GM12891 (cell line): ENCODE data around the gene UBA7.
A peak's percentile ranks its signal among the peaks of the same experiment; 100 is the strongest.

ENCODE experiments used
- DNase-seq: peaks from one replicate; pipeline ENCODE4 v3.0.0; 2011; ENCODE audit warnings: low spot score; ENCODE audit not compliant: insufficient read length
- FAIRE-seq: peaks from 2 replicates; lab custom pipeline; 2011; peaks lifted over from hg19 to GRCh38; lab: Jason Lieb, UNC
- PAX5 ChIP-seq: IDR thresholded peaks from 2 replicates; pipeline ENCODE4 v1.6.1; 2011; ENCODE audit warnings: low read length, moderate library complexity, mild to moderate bottlenecking; ENCODE audit not compliant: insufficient read depth, severe bottlenecking
- POLR2A ChIP-seq: IDR thresholded peaks from 2 replicates; pipeline ENCODE4 v1.6.1; 2011; ENCODE audit warnings: low read depth, low read length, control low read depth
- POLR2AphosphoS5 ChIP-seq: IDR thresholded peaks from 2 replicates; pipeline ENCODE4 v1.6.1; 2011; ENCODE audit warnings: low read depth, low read length, control low read depth
- POU2F2 ChIP-seq: IDR thresholded peaks from 2 replicates; pipeline ENCODE4 v1.6.1; 2011; ENCODE audit warnings: low read depth, mild to moderate bottlenecking, control low read depth, low read length, moderate library complexity
- SPI1 ChIP-seq: IDR thresholded peaks from 2 replicates; pipeline ENCODE4 v1.6.1; 2011; ENCODE audit warnings: low read depth, low read length, control low read depth
- TAF1 ChIP-seq: IDR thresholded peaks from 2 replicates; pipeline ENCODE4 v1.6.1; 2011; ENCODE audit warnings: low read depth, low read length, control low read depth

The UBA7 gene

GRCh38 chr3:49772703-49773102, 41.0 kb downstream of the UBA7 start:
- TF ChIP-seq TAF1, result no peak
- no peak for TF ChIP-seq POLR2AphosphoS5
- TF ChIP-seq POLR2A, result no peak
- no peak for TF ChIP-seq PAX5
- no peak for TF ChIP-seq SPI1
- no peak for TF ChIP-seq POU2F2
- no peak for FAIRE-seq

DNA sequence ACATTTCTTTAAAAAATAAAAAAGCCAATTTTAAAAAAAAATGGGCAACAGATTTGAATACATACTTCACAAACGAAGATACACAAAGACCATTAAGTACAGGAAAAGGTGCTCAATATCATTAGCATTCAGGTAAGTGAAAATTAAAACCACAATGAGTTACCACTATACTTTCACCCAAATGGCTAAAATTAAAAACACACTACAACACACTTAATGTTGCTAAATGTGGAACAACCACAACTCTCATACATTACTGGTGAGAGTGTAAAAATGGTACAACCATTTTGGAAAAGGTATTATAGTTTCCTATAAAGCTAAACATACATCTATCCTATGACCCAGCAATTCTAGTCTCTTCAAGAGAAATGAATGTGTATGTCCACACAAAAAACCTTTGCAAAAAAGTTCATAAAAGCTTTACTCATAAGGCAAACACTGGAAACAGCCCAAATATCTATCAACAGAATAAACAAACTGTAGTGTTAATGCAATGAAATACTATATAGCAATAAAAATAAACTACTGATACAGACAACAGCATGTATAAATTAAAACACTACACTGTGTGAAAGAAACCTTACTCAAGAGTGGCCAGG, 42.3 kb downstream of the UBA7 start:
- TF ChIP-seq SPI1, result no peak
- no peak for TF ChIP-seq POU2F2
- no peak for TF ChIP-seq PAX5
- no peak for TF ChIP-seq TAF1
- TF ChIP-seq POLR2A, result no peak
- no peak for TF ChIP-seq POLR2AphosphoS5
- FAIRE-seq, result peak; percentile 56
- DNase-seq, result no peak

More at GRCh38 chr3:49772703-49773102, 41.0 kb downstream of the UBA7 start:
- no peak for DNase-seq

GRCh38 chr3:49769926-49770325, 43.8 kb downstream of the UBA7 start:
- FAIRE-seq (no peak), DNase-seq (no peak)
- no peak for TF ChIP-seq PAX5
- no peak for TF ChIP-seq POLR2AphosphoS5
- TF ChIP-seq SPI1, result no peak
- TF ChIP-seq TAF1, result no peak
- TF ChIP-seq POLR2A, result no peak
- no peak for TF ChIP-seq POU2F2

DNA sequence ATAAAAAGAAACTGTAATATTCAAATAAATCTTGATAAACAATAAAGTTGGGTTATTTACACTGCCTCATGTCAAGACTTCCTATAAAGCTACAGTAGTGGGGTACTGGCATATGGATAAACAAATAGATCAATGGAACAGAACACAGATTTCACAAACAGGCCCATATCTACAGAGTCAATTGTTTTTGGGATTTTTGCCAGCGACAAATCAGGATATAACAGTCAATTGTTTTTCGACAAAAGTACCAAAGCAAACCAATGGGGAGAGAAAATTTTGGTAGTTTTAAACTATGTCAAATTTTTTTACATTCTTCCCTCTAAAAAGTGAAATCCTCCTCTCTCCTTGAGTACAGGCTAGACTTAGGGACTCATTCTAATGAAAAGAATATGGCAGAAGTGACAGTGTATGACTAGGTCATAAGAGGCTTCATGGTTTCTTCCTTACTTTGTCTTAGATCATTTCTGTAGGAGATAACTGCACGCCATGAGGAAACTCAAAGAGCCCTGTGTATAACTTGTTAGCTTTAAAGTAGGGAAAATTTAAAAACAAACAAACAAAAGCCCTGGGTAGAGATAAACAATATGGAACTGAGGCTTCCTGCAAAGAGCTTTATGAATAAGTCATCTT, 44.4 kb downstream of the UBA7 start:
- TF ChIP-seq POLR2AphosphoS5 (no peak), POLR2A (no peak), POU2F2 (no peak), SPI1 (no peak), PAX5 (no peak), TAF1 (no peak)
- DNase-seq (no peak), FAIRE-seq (no peak)

GRCh38 chr3:49763981-49764380, 49.8 kb downstream of the UBA7 start:
- TF ChIP-seq POLR2A (no peak), SPI1 (no peak), PAX5 (no peak), POU2F2 (no peak), TAF1 (no peak), POLR2AphosphoS5 (no peak)
- DNase-seq (no peak), FAIRE-seq (no peak)

GRCh38 chr3:49761661-49762060, 52.1 kb downstream of the UBA7 start:
- FAIRE-seq, result no peak
- TF ChIP-seq TAF1 (no peak), SPI1 (no peak), PAX5 (no peak), POLR2AphosphoS5 (no peak), POU2F2 (no peak), POLR2A (no peak)
- DNase-seq, result no peak

DNA sequence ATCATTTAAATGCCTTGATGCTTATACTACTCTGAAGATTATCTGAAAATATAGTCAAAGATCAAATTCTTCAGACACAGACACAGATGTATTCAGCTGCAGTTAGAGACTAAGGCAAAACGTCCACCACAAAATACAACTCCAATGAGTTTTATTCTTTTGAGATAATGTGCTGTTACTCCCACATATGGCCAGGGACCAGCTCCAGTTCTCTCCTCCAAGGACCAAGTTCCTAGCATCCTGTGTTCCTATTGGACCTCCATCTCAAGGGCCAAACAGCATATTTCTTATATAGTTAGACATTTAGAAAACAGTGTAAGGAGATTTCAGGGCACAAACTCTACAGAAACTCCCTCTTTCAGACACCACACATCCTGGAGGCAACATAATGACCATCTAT, 54.5 kb downstream of the UBA7 start:
- TF ChIP-seq POLR2A (no peak), POLR2AphosphoS5 (no peak), TAF1 (no peak), POU2F2 (no peak), PAX5 (no peak), SPI1 (no peak)
- FAIRE-seq (no peak), DNase-seq (no peak)

DNA sequence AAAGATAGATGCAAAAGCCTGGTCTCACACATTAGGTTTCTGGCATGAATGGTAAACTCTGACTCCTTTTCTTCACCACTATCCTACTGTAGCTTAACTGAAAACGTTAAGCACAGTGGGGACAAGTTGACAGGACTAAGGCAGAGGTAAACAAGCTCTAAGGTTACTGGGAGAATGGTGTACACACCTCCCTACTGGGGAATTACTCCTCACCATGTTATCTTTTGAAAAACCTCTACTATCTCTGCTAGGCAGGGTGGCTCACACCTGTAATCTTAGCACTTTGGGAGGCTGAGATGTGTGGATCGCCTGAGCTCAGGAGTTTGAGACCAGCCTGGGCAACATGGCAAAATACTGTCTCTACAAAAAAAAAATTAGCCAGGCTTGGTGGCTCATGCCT, 56.6 kb downstream of the UBA7 start:
- TF ChIP-seq SPI1 (no peak), POU2F2 (no peak), POLR2A (no peak), POLR2AphosphoS5 (no peak), TAF1 (no peak), PAX5 (no peak)
- DNase-seq, result no peak

GRCh38 chr3:49756036-49756435, 57.7 kb downstream of the UBA7 start:
- TF ChIP-seq TAF1 (no peak), POU2F2 (no peak), SPI1 (no peak), PAX5 (no peak)
- FAIRE-seq (no peak), DNase-seq (no peak)

More for the DNA sequence above, 56.6 kb downstream of the UBA7 start:
- FAIRE-seq, result no peak
